GM21529 (cell line): ENCODE data around the gene TBXT.
"Not testable (repeated sequence)": the region's sequence is repeated elsewhere in the genome, so short reads cannot be mapped to it uniquely, and the experiment has no call there.

Source experiments
- ATAC-seq: cut with Tn5 transposase; IDR thresholded peaks from one replicate; pipeline ENCODE4 v1.9.1; 2021; ENCODE audit not compliant: unreplicated experiment

Gene TBXT, protein sequence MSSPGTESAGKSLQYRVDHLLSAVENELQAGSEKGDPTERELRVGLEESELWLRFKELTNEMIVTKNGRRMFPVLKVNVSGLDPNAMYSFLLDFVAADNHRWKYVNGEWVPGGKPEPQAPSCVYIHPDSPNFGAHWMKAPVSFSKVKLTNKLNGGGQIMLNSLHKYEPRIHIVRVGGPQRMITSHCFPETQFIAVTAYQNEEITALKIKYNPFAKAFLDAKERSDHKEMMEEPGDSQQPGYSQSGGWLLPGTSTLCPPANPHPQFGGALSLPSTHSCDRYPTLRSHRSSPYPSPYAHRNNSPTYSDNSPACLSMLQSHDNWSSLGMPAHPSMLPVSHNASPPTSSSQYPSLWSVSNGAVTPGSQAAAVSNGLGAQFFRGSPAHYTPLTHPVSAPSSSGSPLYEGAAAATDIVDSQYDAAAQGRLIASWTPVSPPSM

DNA sequence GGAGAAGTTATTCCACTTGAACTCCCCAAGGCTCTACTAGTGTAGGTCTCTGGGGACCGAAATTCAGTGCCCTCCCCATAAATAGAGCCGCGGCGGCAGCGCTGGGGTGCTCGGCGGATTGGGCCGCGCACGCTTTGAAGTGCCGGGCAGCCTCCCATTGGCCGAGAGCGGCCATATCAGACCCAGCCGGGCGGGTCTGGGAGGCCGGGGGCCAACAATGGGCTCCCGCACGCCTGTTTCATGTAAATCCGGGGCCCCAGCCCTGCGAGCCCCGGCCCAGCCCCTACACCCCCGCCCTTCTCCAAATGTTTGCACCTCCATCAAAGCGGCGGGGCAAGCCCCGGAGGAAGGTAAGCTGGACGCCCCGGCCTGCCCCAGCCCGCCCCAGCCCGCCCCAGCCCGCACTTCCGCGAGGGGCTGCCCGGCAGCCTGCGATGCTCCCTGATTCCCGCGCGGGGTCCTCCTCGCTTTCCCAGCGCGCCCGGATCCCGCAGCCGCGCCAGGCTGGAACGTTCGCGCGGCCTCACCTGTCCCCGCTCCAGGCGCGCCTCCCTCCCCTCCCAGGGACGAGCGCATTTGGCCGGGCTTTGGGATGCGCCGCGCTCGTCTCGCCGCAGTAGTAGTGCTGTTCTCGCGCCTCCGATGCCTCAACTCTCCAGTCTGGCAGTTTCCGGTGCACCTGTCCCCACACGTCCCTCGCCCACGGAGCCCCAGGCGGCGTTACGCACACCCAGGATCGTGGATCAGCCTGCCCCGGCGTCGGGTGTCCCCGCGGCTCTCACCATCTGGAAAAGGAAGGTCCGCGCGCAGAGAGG is at the start of gene TBXT:
Gene TBXT, minus strand, starts transcription at position 51 of the 815 bp plus-strand sequence. CDS start 260 bp downstream, outside the sequence.
- ATAC-seq: no peak

DNA sequence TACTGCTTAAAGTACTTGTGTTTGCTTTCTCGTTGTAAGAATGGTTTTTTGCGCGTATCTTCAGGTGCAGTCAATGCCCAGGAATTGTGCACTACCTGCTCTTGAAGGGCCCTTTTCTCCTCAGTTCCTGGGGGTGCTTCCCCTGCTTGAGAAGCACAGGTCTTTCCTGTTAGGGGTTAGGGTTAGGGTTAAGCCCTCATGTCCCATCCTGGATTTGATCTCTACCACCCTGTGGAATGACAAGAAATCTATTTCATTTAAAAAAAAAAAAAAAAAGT is 39.6 kb upstream of the TBXT start:
- ATAC-seq: no peak

DNA sequence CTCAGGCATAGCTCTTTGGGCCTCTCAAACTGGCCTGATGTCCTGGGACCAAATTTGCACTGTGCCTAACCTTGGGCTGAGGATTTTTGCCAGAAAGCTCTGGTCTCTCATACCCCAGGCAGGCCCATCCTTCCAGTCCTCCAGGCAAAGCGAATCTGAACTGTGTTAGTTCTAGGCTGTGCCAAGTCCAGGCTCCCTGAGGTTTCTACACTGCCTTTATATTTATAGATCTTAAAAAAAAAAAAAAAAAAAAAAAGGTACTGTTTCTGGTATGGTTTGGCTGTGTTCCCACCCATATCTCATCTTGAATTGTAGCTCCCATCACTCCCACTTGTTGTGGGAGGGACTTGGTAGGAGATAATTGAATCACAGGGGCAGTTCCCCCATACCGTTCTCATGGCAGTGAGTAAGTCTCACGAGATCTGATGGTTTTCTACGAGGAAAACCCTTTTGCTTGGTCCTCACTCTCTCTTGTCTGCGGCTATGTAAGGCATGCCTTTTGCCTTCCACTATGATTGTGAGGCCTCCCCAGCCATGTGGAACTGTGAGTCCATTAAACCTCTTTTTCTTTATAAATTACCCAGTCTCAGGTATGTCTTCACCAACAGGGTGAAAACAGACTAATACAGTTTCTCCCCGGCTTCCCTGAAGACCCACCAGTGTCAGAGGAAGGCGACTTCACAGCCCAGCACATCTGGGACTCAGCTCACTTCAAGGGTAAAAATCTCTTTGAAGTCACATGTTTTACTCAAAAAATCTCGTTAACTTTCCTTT is 39.0 kb upstream of the TBXT start:
- no peak for ATAC-seq

DNA sequence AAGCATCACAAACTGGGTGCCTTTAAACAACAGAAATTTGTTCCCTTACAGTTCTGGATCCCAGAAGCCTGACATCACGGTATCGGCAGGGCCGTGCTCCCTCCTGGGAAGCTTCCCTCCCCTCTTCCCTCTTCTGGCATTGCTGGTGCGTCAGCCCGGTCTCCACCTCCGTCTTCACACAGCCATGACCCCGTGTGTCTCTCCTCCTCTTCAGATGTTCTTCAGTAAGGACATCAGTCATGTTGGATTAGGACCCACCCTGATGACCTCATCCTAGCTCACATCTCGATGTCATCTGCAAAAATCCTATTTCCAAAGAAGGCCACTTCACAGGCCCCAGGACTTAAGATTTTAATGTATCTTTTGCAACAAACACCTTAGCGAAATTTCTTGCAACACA is 38.4 kb upstream of the TBXT start:
- no peak for ATAC-seq

DNA sequence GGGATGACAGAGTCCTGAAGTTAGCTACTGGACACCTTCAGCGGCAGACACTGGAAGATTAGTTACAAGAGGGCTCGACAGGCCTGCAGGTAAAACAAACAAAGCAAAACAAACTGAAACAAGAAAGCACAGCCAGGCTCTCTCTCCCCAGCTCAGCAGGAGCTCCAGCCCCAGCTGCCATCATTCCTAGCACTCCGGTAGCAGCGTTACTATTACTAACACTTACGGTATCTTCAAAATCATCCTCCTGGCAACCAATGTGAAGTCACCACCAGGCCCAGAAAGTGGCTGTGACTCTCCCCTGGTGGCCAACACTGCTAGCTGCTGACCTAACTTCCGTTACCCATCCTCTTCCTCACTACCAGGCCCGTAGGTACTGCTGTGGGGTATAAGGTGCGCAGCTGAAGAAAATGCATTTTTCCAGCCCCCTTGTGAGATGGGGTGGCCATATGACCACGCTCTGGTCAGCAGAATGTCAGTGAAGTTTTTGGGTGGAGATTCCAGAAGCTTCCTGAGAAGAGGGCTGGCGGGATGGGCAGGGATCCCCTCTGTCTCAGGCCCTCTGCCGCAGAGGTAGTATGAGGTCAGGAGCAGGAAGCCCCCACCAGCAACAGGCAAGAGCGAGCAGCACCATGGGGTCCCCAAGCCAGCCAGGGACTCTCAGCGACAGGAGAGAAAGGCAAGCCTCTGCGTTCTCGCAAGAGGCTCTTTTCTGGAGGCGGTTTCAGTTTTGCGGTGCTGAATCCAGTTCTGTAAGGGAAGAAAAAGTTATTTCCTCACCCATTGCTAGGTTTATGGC is 37.4 kb upstream of the TBXT start:
- ATAC-seq: no peak

DNA sequence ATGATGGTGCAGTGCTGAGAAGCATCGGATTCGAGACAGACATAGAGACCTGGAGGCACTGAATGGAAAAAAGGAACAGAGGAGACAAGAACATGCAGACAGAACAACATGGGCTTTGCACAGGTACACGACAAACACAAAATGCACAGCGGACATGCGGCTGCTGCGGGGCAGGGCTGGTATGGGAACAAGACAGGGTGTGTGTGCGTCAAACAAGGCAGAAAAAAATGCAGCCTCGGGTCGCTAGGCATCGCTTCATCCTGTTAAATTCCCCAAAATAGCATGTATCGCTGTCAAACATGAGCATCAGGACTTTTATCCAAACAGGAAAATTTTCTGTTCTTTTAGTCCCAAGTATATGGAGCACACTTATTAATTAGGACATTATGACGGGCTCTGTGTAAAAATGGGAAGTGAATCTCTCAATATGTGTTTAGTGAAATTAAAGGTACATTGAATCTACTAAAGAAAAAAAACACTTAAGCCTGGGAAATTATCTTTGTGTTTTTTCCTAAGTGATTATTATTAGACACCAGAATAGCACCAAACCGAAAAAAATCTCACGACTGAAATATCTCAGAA is 36.1 kb upstream of the TBXT start:
- ATAC-seq: no peak

DNA sequence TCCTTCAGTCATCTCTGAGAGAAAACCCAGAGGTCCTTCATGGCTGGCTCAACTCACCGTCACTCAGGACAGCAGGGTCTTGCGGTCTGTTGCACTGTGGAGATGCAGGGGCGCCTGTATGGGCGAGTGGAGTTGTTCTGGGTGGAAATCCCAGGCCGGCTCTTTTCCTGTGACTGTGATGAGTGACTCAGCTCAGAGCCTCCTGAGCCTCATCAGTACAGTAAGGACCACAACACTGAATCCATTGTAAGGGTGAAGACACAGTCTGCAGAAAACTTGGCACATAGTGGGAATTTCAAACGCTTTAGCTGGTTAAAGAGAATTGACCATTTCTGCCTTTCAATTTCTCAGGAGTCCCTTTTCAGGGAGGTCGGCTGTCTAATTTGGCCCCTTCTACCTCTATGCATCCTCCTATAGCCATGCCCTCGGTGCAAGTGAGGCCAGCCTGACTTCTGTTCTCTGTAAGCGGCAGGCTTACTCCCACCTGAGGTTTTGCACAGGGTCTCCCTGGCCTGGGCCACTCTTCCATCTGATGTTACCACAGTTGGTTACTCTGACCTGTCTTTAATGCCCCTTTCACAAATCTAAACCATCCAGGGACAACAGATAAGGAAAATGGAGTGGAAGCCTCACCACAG is 35.5 kb upstream of the TBXT start:
- no peak for ATAC-seq

DNA sequence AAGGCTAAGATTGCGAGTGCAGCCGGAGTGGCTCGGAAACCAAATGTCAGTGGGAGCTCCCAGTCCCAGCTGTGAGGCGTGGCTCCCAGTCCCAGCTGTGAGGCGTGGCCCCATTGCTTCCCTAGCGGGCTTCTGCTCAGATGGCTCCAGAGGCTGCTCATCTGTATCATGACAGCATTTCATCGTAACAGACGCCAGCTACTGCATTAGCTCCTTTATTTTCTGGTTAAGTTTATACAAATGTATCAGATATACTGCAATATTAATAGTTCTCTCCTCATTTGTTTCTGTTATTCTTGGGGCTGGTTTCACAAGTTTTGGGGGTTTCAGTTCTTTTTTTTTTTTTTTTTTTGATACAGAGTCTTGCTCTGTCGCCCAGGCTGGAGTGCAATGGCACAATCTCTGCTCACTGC is 34.7 kb upstream of the TBXT start:
- ATAC-seq: peak; percentile 73

DNA sequence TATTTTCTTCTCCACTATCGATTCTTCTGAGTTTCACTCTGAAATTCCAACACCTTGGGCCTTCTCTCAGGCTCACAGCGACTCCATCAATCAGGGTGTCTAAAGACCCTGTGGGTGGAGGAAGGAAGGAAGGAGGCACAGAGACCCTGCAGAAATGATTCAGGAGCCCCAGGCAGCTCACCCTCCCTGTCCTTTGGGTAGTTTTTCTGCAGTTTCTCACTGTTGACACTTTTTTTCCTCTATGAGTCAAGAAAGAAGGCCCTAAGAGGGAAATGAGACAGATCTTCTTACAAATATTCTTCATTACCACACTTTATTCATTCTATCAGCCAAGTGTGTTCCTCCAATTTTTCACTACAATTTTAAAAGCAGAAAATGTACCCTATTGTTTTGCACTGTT is 34.2 kb upstream of the TBXT start:
- peak; percentile 26 for ATAC-seq

DNA sequence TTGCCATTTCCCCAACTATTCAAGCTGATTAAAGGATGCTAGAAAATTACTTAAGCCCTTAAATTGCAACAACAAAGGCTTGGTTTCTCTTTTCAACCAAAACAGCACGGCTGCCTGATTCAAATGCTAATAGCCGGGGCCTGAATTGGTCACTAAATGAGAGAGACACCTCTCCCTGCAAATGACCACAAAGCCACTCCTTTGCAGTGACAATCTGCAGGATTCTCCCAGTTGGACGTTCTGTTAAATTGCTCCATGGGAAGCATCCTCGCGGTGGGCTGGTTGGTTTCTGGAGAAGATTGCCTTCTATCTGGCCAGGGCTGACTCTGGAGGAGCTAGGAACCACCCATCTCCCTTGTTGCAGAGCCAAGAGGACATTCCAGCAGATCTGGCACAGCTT is 29.7 kb upstream of the TBXT start:
- ATAC-seq: no peak

DNA sequence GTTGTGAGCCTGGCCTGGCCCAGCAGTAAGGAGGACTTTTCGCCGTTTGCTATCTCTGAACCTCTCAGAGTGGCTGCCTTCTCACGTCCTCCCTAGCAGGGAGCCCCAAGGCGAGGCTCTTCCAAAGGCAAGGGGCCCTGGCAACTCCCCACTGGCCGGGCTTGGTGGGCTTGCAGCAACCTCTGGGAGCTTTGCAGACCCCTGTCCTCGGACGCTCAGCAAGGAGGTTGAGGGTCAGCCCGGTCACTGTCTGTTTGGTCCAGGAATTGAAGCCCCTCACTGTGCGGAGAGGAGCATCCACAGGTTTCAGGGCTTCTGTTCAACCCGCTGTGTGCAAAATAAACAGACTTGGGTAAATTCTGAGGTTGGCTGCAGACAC is 28.2 kb upstream of the TBXT start:
- ATAC-seq: no peak

DNA sequence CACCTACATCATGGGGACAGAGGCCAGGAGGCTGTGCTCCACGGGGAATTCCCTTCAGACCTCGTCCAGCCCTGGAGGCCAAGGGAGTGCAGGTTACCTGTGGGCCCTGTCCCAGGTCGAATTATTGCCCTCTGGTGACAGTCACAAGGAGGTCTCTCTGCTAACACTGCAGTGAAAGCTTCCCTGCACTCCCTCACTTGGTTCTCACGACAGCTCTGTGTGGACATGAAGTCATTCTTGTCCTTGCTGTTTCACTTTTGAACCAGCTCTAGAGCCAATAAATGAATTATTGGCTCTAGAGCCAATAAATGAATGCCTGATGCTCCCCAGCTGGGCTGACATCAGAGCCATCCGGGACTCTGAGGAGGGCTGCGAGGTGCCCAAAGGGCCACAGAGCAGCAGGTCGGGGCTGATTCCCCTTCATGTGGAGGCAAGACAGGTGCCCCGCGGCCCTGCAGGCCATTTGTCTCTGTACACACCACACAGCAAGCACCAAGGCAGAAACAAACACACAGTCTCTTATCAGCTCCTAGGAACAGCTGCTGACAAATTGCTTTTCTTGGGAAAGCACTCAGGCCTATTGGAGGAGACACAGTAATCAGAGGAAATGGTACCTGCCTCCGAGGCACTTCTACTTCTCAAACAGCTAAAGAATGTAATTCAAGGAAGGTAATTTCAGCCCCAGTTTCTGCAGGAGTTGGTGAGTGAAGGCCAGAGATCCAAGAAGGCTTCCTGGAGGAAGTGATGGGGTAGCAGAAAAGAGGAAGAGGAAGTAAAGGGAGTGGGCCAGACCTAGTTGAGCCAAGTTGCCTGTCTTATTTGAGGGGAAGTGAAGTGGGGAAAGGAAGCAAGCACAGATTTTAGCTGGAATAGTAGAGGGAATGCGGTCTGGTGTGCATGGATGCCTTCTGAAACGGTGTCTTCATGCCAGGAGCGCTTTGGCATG is 27.5 kb upstream of the TBXT start:
- ATAC-seq: no peak

DNA sequence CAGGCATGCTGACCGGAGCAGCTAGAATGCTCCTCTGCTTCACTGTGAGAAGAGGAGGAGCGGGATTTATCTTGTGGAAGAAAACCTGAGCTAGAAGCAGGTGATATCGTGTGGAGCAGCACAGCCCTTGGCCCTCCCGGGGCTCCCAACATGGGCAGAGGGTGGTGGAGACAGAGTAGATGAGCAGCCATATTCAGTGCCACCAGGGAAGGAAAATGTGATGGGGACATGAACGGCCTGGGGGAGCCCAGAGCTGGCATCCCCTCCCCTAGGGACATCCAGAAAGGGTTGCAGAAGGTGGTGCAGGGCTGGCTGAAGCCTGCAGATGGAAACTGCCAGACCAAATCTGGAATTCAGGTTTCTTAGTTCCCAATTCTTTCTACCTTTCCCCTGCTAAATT is 24.9 kb upstream of the TBXT start:
- ATAC-seq: no peak

DNA sequence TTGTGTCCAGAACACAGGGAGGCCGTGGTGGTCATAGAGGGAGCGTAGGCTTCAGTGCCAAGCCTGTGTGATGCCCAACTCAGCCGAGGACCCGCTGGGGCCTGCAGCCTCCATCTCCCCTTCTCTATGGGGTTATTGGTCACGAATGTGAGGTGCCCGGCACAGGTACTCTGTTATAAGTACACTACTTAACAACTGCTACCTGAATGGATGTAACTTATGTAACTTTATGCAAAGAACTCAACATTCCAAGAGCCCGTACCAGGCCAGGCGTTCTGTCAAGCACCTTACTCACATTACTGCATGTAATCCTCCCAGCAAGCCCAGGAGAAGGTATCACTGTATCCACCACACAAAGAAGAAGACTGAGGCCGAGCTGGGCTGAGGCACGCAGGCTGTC is 24.5 kb upstream of the TBXT start:
- ATAC-seq: no peak

DNA sequence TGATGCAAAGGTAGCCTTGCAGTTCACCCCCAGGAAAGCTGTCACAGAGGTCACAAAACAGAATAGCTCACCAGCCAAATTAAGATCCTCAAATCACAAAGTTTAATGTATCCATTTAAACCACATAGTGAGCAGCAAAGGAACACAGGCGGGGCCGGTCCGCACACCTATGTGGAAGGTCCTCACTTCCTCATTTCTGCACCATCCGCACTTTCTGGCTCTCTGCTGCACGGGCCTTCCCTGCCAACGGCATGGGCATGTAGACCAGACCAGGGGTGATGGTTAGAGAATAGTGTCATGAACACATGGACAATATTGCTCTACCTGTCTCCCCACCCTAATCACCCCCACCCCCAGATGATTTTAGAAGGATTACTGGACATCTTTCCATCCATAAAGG is 12.1 kb upstream of the TBXT start:
- ATAC-seq: no peak

DNA sequence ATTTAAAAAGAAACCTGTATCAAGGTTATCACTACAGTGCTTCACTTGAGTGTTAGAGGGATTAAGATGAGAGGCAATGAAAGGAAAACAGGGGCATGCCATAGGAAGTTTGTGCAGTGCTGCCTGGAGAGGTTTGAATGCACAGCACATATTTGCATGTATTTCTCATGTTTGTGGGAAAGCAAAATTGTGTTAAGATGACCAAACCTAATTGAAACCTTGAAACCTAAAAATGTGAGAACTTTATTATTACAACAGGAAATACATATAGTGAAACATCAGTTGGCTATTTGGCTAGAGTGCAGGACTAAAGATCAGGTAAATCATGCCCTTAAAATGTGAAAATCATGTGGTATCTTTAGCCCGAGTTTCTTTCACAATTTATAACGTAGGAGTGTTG is 8.5 kb upstream of the TBXT start:
- ATAC-seq: no peak

DNA sequence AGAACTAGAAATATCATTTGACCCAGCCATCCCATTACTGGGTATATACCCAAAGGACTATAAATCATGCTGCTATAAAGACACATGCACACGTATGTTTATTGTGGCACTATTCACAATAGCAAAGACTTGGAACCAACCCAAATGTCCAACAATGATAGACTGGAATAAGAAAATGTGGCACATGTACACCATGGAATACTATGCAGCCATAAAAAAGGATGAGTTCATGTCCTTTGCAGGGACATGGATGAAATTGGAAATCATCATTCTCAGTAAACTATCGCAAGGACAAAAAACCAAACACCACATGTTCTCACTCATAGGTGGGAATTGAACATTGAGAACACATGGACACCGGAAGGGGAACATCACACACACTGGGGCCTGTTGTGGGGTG is 7.4 kb upstream of the TBXT start:
- ATAC-seq: not testable (repeated sequence)

DNA sequence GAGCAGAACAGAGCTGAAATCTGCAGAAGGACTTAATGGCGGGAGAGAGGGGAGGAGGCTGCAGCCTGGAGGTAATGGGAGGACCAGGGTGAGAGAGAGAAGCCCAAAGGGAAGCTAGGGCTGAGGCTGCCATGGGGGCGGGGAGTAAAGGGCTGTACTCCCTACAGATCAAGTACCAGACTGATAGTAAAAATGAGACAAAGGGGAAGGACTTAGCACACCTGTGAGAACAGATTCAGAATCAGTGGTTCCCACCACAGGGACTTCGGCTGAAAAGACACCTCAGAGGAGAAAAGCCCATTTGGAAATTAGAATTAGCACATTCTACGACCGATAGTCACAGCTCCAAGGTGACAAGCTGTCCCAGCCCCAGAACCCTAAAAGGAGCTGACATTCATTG is 6.4 kb upstream of the TBXT start:
- ATAC-seq: no peak
